ENCODE measurements around the gene TMEM126B. TPM values are rescaled to one million over a fixed set of nuclear protein-coding genes. Genes with fewer than 3 reads are reported as not detected.
"Not testable (repeated sequence)": the region's sequence is repeated elsewhere in the genome, so short reads cannot be mapped to it uniquely, and the experiment has no call there.

TMEM126B gene
- total RNA-seq, 1 experiment from 2014 or later = 38.1 TPM

DNA sequence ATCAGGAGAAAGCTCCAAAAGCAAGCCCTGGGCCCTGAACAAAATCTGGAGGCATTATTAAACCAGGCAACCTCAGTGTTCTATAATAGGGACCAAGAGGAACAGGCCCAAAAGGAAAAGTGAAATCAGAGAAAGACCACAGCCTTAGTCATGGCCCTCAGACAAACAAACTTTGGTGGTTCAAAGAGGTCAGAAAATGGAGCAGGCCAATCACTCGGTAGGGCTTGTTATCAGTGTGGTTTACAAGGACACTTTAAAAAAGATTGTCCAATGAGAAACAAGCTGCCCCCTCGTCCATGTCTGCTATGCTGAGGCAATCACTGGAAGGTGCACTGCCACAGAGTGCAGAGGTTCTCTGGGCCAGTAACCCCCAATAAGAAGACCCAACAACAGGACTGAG, 19.1 kb upstream of the TMEM126B start:
- H3K27me3 ChIP-seq (ENCODE audit: insufficient read depth, low read depth); H3K4me3 ChIP-seq; CTCF ChIA-PET; H3K9me2 ChIP-seq (ENCODE audit: insufficient read depth); H3K4me1 ChIP-seq (replicated peaks; ENCODE audit: insufficient read depth); H3K36me3 ChIP-seq (ENCODE audit: low read depth); H3F3A ChIP-seq (ENCODE audit: insufficient read depth, low read depth); H4K20me1 ChIP-seq (ENCODE audit: insufficient read depth); H3K27ac ChIP-seq; H3K4me2 ChIP-seq; BruUV-seq (replicated peaks); H3K79me2 ChIP-seq (ENCODE audit: low read depth); H3K9me3 ChIP-seq (ENCODE audit: insufficient read depth, low read depth); intact Hi-C loops (cut with micrococcal nuclease; ENCODE audit: unreplicated experiment); POLR2A ChIA-PET (ENCODE audit: unreplicated experiment); DNase-seq; H2AFZ ChIP-seq: not testable (repeated sequence)

GRCh38 chr11:85611643-85612042, 16.8 kb upstream of the TMEM126B start:
- CTCF ChIA-PET; H3K27ac ChIP-seq; DNase-seq; POLR2A ChIA-PET (ENCODE audit: unreplicated experiment); H4K20me1 ChIP-seq (ENCODE audit: insufficient read depth); H3K4me1 ChIP-seq (replicated peaks; ENCODE audit: insufficient read depth); BruUV-seq (replicated peaks); H3K9me2 ChIP-seq (ENCODE audit: insufficient read depth); H3K36me3 ChIP-seq (ENCODE audit: low read depth); H2AFZ ChIP-seq; H3F3A ChIP-seq (ENCODE audit: insufficient read depth, low read depth); H3K4me2 ChIP-seq; H3K4me3 ChIP-seq; H3K79me2 ChIP-seq (ENCODE audit: low read depth); H3K9me3 ChIP-seq (ENCODE audit: insufficient read depth, low read depth); H3K27me3 ChIP-seq (ENCODE audit: insufficient read depth, low read depth); intact Hi-C loops (cut with micrococcal nuclease; ENCODE audit: unreplicated experiment): not testable (repeated sequence)

- DNase-seq = no peak
- Histone ChIP-seq H4K20me1 (ENCODE audit: insufficient read depth) (no peaks in the 10 kb centered on the region), H3K27me3 (ENCODE audit: insufficient read depth, low read depth) (no peaks in the 10 kb centered on the region), H3K4me1 (replicated peaks; ENCODE audit: insufficient read depth) (no peaks in the 10 kb centered on the region), H3K4me3 (no peak overlapping the region), H3K79me2 (ENCODE audit: low read depth) (no peaks in the 10 kb centered on the region), H3K4me2 (no peak overlapping the region), H3K9me3 (ENCODE audit: insufficient read depth, low read depth) (no peaks in the 10 kb centered on the region), H2AFZ (no peak overlapping the region), H3K27ac (no peak overlapping the region), H3F3A (ENCODE audit: insufficient read depth, low read depth) (no peaks in the 10 kb centered on the region), H3K36me3 (ENCODE audit: low read depth) (no peaks in the 10 kb centered on the region), H3K9me2 (ENCODE audit: insufficient read depth) (no peaks in the 10 kb centered on the region)
- POLR2A ChIA-PET (ENCODE audit: unreplicated experiment) = no interaction called here
- no peak for TF ChIP-seq EZH2 (IDR thresholded peaks at IDR 0.05; ENCODE audit: low read depth)
- no peak for TF ChIP-seq CTCF (conservative IDR thresholded peaks at IDR 0.05)
- intact Hi-C loops (cut with micrococcal nuclease; ENCODE audit: unreplicated experiment) = no loop called here
- CTCF ChIA-PET = no interaction called here
- BruUV-seq (replicated peaks) = no TSS peak
These were observed 8.9 kb upstream of the TMEM126B start for GRCh38 chr11:85619499-85619898.

DNA sequence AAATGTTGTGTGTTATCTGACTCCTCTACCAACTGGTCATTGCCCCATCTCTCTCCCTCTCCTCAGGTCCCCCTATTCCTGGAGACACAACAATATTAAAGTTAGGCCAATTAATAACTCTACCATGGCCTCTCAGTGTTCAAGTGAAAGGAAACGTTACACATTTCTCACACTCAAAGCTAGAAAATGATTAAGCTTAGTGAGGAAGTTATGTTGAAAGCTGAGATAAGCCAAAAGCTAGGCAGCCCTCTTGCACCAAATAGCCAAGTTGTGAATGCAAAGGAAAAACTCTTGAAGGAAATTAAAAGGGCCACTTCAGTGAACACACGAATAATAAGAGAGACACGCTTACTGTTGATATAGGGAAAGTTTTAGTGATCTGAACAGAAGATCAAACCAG, 8.1 kb upstream of the TMEM126B start:
- H3F3A ChIP-seq (ENCODE audit: insufficient read depth, low read depth) = no peaks in the 10 kb centered on the region
- no peaks in the 10 kb centered on the region for H3K79me2 ChIP-seq (ENCODE audit: low read depth)
- H2AFZ ChIP-seq = no peak overlapping the region
- H3K9me2 ChIP-seq (ENCODE audit: insufficient read depth) = no peaks in the 10 kb centered on the region
- TF ChIP-seq EZH2 (IDR thresholded peaks at IDR 0.05; ENCODE audit: low read depth) (no peak), CTCF (conservative IDR thresholded peaks at IDR 0.05) (no peak)
- no peak overlapping the region for H3K27ac ChIP-seq
- H3K27me3 ChIP-seq (ENCODE audit: insufficient read depth, low read depth) = no peaks in the 10 kb centered on the region
- H3K9me3 ChIP-seq (ENCODE audit: insufficient read depth, low read depth) = no peaks in the 10 kb centered on the region
- H3K36me3 ChIP-seq (ENCODE audit: low read depth) = no peaks in the 10 kb centered on the region
- intact Hi-C loops (cut with micrococcal nuclease; ENCODE audit: unreplicated experiment) = loop anchor here (10.0 kb wide), 1 partner anchor 225 kb away; no protein-coding TSS in a partner anchor
- BruUV-seq (replicated peaks) = no TSS peak
- no peaks in the 10 kb centered on the region for H4K20me1 ChIP-seq (ENCODE audit: insufficient read depth)
- CTCF ChIA-PET = no interaction called here
- H3K4me1 ChIP-seq (replicated peaks; ENCODE audit: insufficient read depth) = peaks cover under 1% of the 10 kb centered on the region; the same call in 1 of the 2 replicates
- no peak for DNase-seq
- POLR2A ChIA-PET (ENCODE audit: unreplicated experiment) = no interaction called here
- H3K4me2 ChIP-seq = no peak overlapping the region
- H3K4me3 ChIP-seq = no peak overlapping the region

All from PC-9 (cell line).